ENCODE data around the gene TUBB2B.

- no peak for TF ChIP-seq CTCF (IDR thresholded peaks at IDR 0.05)
- no peak for TF ChIP-seq POLR2A (IDR thresholded peaks at IDR 0.05)
Measured at GRCh38 chr6:3175715-3176402, 51.6 kb downstream of the TUBB2B start.

Data from uterus (tissue), 2 donors.